K562 (cell line): Measurements from ENCODE around the gene CDH3. TPM values are rescaled to one million over a fixed set of nuclear protein-coding genes. Genes with fewer than 3 reads are reported as not detected.

Experiments used
- ATAC-seq: fragments of 200-7000 bp; cut with Tn5 transposase; 3 replicates; pipeline ENCODE4 v1.9.1; 2020; ENCODE audit warnings: moderate library complexity
- BruUV-seq: library from RNA; stranded (reverse); fragments of 400-500 nt; replicated peaks from 2 replicates; lab custom pipeline; 2021; lab: Mats Ljungman, UMichigan
- CTCF ChIA-PET: fragments of 300-600 bp; formaldehyde crosslinking; extraction: SDS; loops from one replicate; lab custom pipeline; 2021; ENCODE audit warnings: low intra/inter-chr PET ratio; lab: Yijun Ruan, JAX
- POLR2A ChIA-PET: fragments of 300-600, 350-650 bp; sonication (Branson Sonifier 250); formaldehyde crosslinking; extraction: SDS; loops from one replicate; lab custom pipeline; 2021; ENCODE audit warnings: antibody characterized with exemption, inconsistent platforms; lab: Yijun Ruan, JAX
- DNase-seq, 4 experiments: peaks; one replicate each; pipeline versions ENCODE4 v3.0.0 to v3.0.0-alpha.2; 2011 to 2018; ENCODE audit warnings: low spot score in 3 of 4, mixed read lengths in 3 of 4; ENCODE audit errors: extremely low read depth in 1 of 4
- FAIRE-seq: peaks from 2 replicates; lab custom pipeline; 2011; peaks lifted over from hg19 to GRCh38; lab: Jason Lieb, UNC
- H2AFZ ChIP-seq: 2 replicates; pipeline ENCODE4 v1.6.0; 2011; ENCODE audit warnings: low read depth, low read length, control low read depth, inconsistent platforms
- H3K27ac ChIP-seq: fragments of 200-600 bp; 3 replicates; pipeline ENCODE4 v1.8.0; 2011; ENCODE audit warnings: low read depth, mild to moderate bottlenecking, control low read depth, inconsistent platforms, low read length, moderate library complexity, mixed read lengths; ENCODE audit errors: extremely low read depth
- H3K27me3 ChIP-seq, 2 experiments: fragments of 300-600 bp in 1 of 2; 2 replicates in 1 of 2; 3 replicates in 1 of 2; pipeline versions ENCODE4 v1.6.0 to v1.8.0; 2011; ENCODE audit warnings: inconsistent platforms in 2 of 2, low read length in 2 of 2, mild to moderate bottlenecking in 1 of 2, mixed read lengths in 1 of 2, moderate library complexity in 1 of 2; ENCODE audit not compliant: control insufficient read depth in 2 of 2, insufficient read depth in 2 of 2
- H3K36me3 ChIP-seq: fragments of 300-600 bp; 3 replicates; pipeline ENCODE4 v1.8.0; 2011; ENCODE audit warnings: mild to moderate bottlenecking, low read length, inconsistent platforms; ENCODE audit not compliant: control insufficient read depth, insufficient read depth
- H3K4me1 ChIP-seq, 2 experiments: fragments of 200-600 bp in 1 of 2; replicated peaks in 1 of 2; 2 replicates in 1 of 2; 3 replicates in 1 of 2; pipeline versions ENCODE4 v1.5.1 to v1.8.0; 2011; ENCODE audit warnings: inconsistent platforms in 2 of 2, low read length in 2 of 2, mild to moderate bottlenecking in 1 of 2, mixed read lengths in 1 of 2, moderate library complexity in 1 of 2; ENCODE audit not compliant: control insufficient read depth in 2 of 2, insufficient read depth in 2 of 2
- H3K4me2 ChIP-seq: 2 replicates; pipeline ENCODE4 v1.6.1; 2011; ENCODE audit warnings: low read length, control low read depth, inconsistent platforms, mixed read lengths; ENCODE audit not compliant: insufficient read depth
- H3K4me3 ChIP-seq: fragments of 200-600 bp; sonication (generic), shearing (Covaris generic); 2 replicates; pipeline ENCODE4 v1.5.1; 2016; ENCODE audit warnings: control low read depth, inconsistent platforms
- H3K79me2 ChIP-seq: fragments of 200-600 bp; 3 replicates; pipeline ENCODE4 v1.8.0; 2011; ENCODE audit warnings: low read length, inconsistent platforms; ENCODE audit not compliant: control insufficient read depth, insufficient read depth
- H3K9ac ChIP-seq, 2 experiments: 2 replicates each; pipeline versions ENCODE4 v1.6.0 to v1.6.1; 2011; ENCODE audit warnings: low read depth in 2 of 2, low read length in 2 of 2, control low read depth in 1 of 2, inconsistent platforms in 1 of 2, mild to moderate bottlenecking in 1 of 2, mixed read lengths in 1 of 2; ENCODE audit not compliant: insufficient read depth in 1 of 2
- H3K9me1 ChIP-seq: one replicate; pipeline ENCODE4 v1.6.0; 2011; ENCODE audit warnings: inconsistent platforms, mild to moderate bottlenecking, low read length, moderate library complexity; ENCODE audit not compliant: control insufficient read depth, insufficient read depth
- H3K9me3 ChIP-seq: replicated peaks from 2 replicates; pipeline ENCODE4 v1.5.1; 2011; ENCODE audit warnings: low read depth, low read length, inconsistent platforms; ENCODE audit not compliant: control insufficient read depth, insufficient read depth
- H4K20me1 ChIP-seq: replicated peaks from 2 replicates; pipeline ENCODE4 v1.6.1; 2011; ENCODE audit warnings: low read length, inconsistent platforms, mixed read lengths; ENCODE audit not compliant: control insufficient read depth, insufficient read depth
- NFRKB ChIP-seq: fragments of 450-650 bp; IDR thresholded peaks from 2 replicates; pipeline ENCODE4 v1.6.1; 2016; ENCODE audit warnings: low read depth
- RAD21 ChIP-seq, 2 experiments: fragments of 250-450 bp in 1 of 2; fragments of 450-650 bp in 1 of 2; sonication (Bioruptor Pico) in 1 of 2; formaldehyde crosslinking in 1 of 2; IDR thresholded peaks in 1 of 2; conservative IDR thresholded peaks in 1 of 2; 2 replicates each; pipeline versions ENCODE4 v1.4.0 to v1.8.0; 2020 to 2022; ENCODE audit warnings: mild to moderate bottlenecking in 2 of 2, moderate library complexity in 1 of 2
- ZNF354B ChIP-seq: fragments of 250-450 bp; sonication (Bioruptor Pico); IDR thresholded peaks from 2 replicates; pipeline ENCODE4 v1.4.0; 2020
- ZNF696 ChIP-seq: fragments of 250-450 bp; sonication (Bioruptor Pico); conservative IDR thresholded peaks from 2 replicates; pipeline ENCODE4 v1.4.0; 2020; ENCODE audit warnings: mild to moderate bottlenecking, moderate library complexity
- WGBS: fragments of 100-300 bp; shearing (Covaris generic); methylation state at CpG from one replicate; pipeline ENCODE4 v1.1.6; 2016; ENCODE audit warnings: low coverage, mixed read lengths; ENCODE audit not compliant: insufficient coverage; ENCODE audit errors: missing lambda C conversion rate; 5-methylcytosine and 5-hydroxymethylcytosine counted together
- in situ Hi-C: fragments of 300-500 bp; cut with MboI; formaldehyde crosslinking; loops from 4 replicates; pipeline ENCODE4 v1.15.0; 2018; ENCODE audit warnings: inconsistent platforms, mixed read lengths
- intact Hi-C: fragments of 100-400 bp; cut with micrococcal nuclease; formaldehyde crosslinking; loops from 2 replicates; pipeline ENCODE4 v1.14.2; 2022
- polyA plus RNA-seq, 8 experiments: library from polyadenylated mRNA; depleted of rRNA in 4 of 8; stranded (reverse) in 5 of 8; unstranded in 3 of 8; fragments of >200 nt; fragmentation: Nextera tagmentation in 2 of 8; fragmentation: Illumina TruSeq in 1 of 8; extraction: Ambion mirVana in 2 of 8; extraction: Trizol in 1 of 8; gene quantifications; 2 replicates each; pipeline versions ENCODE4 v1.2.1 to v1.2.3, GENCODE V29; 2011 to 2014; ENCODE audit warnings: inconsistent platforms in 1 of 8, missing spikeins in 1 of 8
- total RNA-seq, 7 experiments: library from RNA; depleted of rRNA in 6 of 7; stranded (reverse); fragments of >200 nt in 6 of 7; fragmentation: Illumina TruSeq in 2 of 7; extraction: Trizol in 2 of 7; gene quantifications; 2 replicates each; pipeline versions ENCODE4 v1.2.1 to v1.2.3, GENCODE V29; 2011 to 2021; ENCODE audit warnings: low replicate concordance in 1 of 7
- TF ChIP-seq, protein P1 (sequence below): sonication (generic); IDR thresholded peaks from 2 replicates; pipeline ENCODE4 v1.6.1; 2016
- TF ChIP-seq, protein P2 (sequence below), 2 experiments: fragments of 450-650 bp; formaldehyde crosslinking in 1 of 2; IDR thresholded peaks; 2 replicates each; pipeline versions ENCODE4 v1.4.0 to v1.6.1; 2014 to 2020; ENCODE audit warnings: mild to moderate bottlenecking in 2 of 2, borderline replicate concordance in 1 of 2, low read depth in 1 of 2

CDH3 gene
- total and polyA plus RNA-seq, 9 of the 15 experiments (the other 6 are each of a cell fraction or from before 2014, with no cell fraction given), result 0.06 to 0.09 TPM; not detected in 7

DNA sequence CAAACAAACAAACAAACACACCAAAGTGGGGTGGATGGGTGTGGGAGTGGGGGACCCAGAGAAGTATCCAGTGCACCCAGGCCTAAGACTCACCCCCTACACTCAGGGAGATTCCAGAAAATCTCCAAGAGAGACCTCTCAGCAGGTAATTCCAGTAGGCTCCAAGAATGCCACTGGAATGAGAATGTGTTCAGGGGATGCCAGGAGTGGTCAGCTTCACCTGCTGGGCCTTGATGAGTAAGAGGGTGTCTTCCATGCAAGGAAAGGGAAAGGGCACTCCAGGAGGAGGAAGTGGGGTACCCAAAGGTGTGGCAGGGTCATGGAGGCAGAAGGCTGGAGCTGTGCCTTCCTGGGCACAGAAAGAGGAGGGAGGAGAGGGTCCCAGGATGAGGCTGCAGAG, 101.8 kb downstream of the CDH3 start:
- Histone ChIP-seq H4K20me1 (no peaks in the 10 kb centered on the region), H3K4me1 (peaks cover 4 to 8% of the 10 kb centered on the region in 2 experiments; a peak in 2 of 5 replicates), H2AFZ (no peak overlapping the region), H3K79me2 (no peaks in the 10 kb centered on the region), H3K27me3 (no peaks in the 10 kb centered on the region), H3K4me2 (no peak overlapping the region), H3K9ac (no peak overlapping the region), H3K27ac (no peak overlapping the region), H3K4me3 (no peak overlapping the region), H3K9me1 (no peaks in the 10 kb centered on the region), H3K36me3 (no peaks in the 10 kb centered on the region), H3K9me3 (no peaks in the 10 kb centered on the region)
- CTCF ChIA-PET, result no interaction called here
- DNase-seq, result no peak
- FAIRE-seq, result no peak
- POLR2A ChIA-PET, result interaction anchor here (0.6 to 0.7 kb wide), 2 partner anchors 12 to 27 kb away, joined by 3 read pairs; no protein-coding TSS in a partner anchor
- in situ Hi-C loops (no loop called here), intact Hi-C loops (no loop called here)
- BruUV-seq, result no TSS peak
- TF ChIP-seq ZNF696 (CRISPR knock-in tag), result no peak
- ATAC-seq, result no peak

DNA sequence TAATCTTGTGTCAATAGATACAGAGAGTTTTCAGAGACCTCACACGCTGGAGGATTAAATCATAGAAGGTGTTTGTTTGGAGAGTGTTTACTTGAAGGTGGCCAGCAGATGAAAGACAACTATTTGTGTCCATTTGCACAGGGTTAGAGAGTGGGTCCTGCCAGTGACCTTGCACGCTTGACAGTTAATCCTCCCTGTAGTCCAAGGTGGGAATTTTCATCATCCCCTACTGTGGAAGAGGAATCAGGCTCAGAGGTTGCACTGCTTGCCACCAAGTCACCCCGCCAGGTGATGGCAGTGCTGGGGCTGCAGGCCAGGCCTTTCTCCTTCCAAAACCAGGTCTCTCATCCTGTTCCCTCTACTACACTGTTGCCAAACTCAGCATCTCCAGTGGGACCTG, 104.3 kb downstream of the CDH3 start:
- no peak overlapping the region for H3K4me3 ChIP-seq
- H3K9me3 ChIP-seq, result no peaks in the 10 kb centered on the region
- intact Hi-C loops, result no loop called here
- no peak for FAIRE-seq
- H3K79me2 ChIP-seq, result no peaks in the 10 kb centered on the region
- ATAC-seq, result peak; percentile 47; the same call in 1 of the 3 replicates
- CTCF ChIA-PET, result interaction anchor here (0.7 kb wide), 1 partner anchor 952 kb away, joined by 3 read pairs; no protein-coding TSS in a partner anchor
- H3K4me2 ChIP-seq, result no peak overlapping the region
- no peaks in the 10 kb centered on the region for H3K27me3 ChIP-seq
- no peak overlapping the region for H3K27ac ChIP-seq
- POLR2A ChIA-PET, result interaction anchor here (0.7 kb wide), 1 partner anchor 717 kb away, joined by 3 read pairs; no protein-coding TSS in a partner anchor
- H3K9ac ChIP-seq, result no peak overlapping the region
- no peaks in the 10 kb centered on the region for H3K9me1 ChIP-seq
- no peak for DNase-seq
- H3K36me3 ChIP-seq, result no peaks in the 10 kb centered on the region
- no peaks in the 10 kb centered on the region for H4K20me1 ChIP-seq
- no peak overlapping the region for H2AFZ ChIP-seq
- WGBS, result 49% methylated on average over 3 of the region's 3 CpGs
- BruUV-seq, result no TSS peak
- in situ Hi-C loops, result no loop called here
- H3K4me1 ChIP-seq, result peaks cover 0 to 6% of the 10 kb centered on the region in 2 experiments; a peak in 1 of 5 replicates
- TF ChIP-seq, protein P1, sequence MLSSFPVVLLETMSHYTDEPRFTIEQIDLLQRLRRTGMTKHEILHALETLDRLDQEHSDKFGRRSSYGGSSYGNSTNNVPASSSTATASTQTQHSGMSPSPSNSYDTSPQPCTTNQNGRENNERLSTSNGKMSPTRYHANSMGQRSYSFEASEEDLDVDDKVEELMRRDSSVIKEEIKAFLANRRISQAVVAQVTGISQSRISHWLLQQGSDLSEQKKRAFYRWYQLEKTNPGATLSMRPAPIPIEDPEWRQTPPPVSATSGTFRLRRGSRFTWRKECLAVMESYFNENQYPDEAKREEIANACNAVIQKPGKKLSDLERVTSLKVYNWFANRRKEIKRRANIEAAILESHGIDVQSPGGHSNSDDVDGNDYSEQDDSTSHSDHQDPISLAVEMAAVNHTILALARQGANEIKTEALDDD, result no peak
- TF ChIP-seq, protein P2, sequence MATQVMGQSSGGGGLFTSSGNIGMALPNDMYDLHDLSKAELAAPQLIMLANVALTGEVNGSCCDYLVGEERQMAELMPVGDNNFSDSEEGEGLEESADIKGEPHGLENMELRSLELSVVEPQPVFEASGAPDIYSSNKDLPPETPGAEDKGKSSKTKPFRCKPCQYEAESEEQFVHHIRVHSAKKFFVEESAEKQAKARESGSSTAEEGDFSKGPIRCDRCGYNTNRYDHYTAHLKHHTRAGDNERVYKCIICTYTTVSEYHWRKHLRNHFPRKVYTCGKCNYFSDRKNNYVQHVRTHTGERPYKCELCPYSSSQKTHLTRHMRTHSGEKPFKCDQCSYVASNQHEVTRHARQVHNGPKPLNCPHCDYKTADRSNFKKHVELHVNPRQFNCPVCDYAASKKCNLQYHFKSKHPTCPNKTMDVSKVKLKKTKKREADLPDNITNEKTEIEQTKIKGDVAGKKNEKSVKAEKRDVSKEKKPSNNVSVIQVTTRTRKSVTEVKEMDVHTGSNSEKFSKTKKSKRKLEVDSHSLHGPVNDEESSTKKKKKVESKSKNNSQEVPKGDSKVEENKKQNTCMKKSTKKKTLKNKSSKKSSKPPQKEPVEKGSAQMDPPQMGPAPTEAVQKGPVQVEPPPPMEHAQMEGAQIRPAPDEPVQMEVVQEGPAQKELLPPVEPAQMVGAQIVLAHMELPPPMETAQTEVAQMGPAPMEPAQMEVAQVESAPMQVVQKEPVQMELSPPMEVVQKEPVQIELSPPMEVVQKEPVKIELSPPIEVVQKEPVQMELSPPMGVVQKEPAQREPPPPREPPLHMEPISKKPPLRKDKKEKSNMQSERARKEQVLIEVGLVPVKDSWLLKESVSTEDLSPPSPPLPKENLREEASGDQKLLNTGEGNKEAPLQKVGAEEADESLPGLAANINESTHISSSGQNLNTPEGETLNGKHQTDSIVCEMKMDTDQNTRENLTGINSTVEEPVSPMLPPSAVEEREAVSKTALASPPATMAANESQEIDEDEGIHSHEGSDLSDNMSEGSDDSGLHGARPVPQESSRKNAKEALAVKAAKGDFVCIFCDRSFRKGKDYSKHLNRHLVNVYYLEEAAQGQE (IDR thresholded peaks at IDR 0.05; ENCODE audit: borderline replicate concordance), result peak; percentile 15; the same call in 1 of the 2 replicates
- TF ChIP-seq, protein P2 (CRISPR knock-in tag; IDR thresholded peaks at IDR 0.05; ENCODE audit: low read depth), result no peak
- TF ChIP-seq NFRKB (no peak), RAD21 (CRISPR knock-in tag; conservative IDR thresholded peaks at IDR 0.05 in 1 of 2, IDR thresholded peaks at IDR 0.05 in 1 of 2) (peak in 1 of 2 experiments; percentile 42; a peak in 2 of 4 replicates), ZNF354B (no peak)
